Astrocyte (in vitro differentiated cells and primary cell): ENCODE results near the gene C7orf57.

Source experiments
- CTCF ChIP-seq: IDR thresholded peaks from 2 replicates; pipeline ENCODE4 v1.5.1; 2011; ENCODE audit warnings: low read depth, mild to moderate bottlenecking, inconsistent platforms, low read length, moderate library complexity; ENCODE audit not compliant: insufficient read depth
- EZH2 ChIP-seq: IDR thresholded peaks from 2 replicates; pipeline ENCODE4 v1.6.1; 2012; ENCODE audit warnings: mild to moderate bottlenecking, low read length, inconsistent platforms; ENCODE audit not compliant: insufficient read depth

GRCh38 chr7:48049850-48050249 is 14.5 kb downstream of the C7orf57 start:
- no peak for TF ChIP-seq CTCF
- no peak for TF ChIP-seq EZH2
